HS-27A (cell line): Measurements from ENCODE around the gene ANKFN1.

Source experiments
- DNase-seq: peaks from one replicate; pipeline ENCODE4 v3.0.0-alpha.2; 2012; ENCODE audit warnings: low read depth, missing footprints

Gene ANKFN1

DNA sequence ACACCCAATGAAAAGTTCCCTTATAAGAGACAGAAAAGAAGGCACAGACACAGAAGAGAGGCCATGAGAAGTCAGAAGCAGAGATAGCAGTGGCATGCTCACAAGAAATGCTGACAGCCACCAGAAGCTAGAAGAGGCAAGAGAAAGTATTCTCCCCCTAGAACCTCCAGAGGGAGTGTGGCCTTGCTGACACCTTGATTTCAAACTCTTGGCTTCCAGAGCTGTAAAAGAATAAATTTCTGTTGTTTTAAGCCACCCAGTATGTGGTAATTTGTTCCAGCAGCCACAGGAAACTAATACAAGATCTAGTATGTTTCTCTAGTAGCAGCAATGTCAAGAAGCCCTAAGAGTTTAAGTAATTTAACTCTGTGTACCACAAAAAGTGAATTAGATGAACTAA is 353.1 kb downstream of the ANKFN1 start:
- DNase-seq: no peak

DNA sequence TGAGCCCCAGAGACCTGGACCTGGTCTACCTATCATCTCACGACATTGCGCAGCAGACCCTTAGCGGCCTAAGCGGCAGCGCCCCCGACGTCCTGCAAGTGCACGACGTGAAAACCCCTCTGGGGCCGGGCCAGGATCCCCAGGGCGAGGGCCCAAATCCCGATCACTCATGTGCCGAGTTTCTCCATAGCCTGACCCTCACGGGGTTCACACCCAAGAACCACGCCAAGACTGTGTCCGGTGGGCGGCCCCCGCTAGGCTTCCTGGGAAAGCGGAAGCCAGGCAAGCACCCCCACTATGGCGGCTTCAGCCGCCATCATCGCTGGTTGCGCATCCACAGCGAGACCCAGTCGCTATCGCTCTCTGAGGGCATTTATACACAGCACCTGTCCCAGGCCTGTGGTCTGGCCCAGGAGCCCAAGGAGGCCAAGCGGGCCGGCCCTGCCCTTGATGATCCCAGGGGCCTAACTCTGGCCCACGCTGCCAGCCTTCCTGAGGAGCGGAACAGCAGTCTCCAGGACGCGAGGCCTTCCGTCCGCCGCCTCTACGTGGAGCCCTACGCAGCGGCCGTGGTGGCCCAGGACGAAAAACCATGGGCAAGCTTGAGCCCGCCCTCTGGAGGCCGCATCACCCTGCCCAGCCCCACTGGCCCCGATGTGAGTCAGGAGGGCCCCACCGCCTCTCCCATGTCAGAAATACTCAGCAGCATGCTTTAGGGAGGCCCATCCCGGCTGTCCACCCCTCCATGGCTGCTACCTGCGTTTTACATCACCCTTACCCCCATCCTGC is 357.5 kb downstream of the ANKFN1 start:
- DNase-seq: no peak

DNA sequence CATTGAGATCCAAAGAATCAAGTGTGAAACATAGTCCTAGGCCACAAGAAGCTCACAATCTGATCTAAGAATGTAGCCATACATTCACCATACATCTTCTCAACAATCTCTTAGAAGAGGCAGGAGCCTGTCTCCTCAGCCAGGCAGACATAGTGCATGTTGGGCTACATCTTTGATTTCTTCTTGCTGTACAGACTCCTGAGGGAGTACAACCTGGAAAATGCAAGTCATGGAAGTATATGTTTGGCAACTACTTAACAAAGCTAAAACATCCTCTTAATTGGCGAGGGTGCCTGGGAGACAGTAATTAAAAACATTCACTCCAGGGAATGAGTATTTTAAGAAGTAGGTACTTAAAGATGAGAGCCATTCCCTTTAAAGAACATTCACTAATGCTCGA is 361.0 kb downstream of the ANKFN1 start:
- DNase-seq: no peak

DNA sequence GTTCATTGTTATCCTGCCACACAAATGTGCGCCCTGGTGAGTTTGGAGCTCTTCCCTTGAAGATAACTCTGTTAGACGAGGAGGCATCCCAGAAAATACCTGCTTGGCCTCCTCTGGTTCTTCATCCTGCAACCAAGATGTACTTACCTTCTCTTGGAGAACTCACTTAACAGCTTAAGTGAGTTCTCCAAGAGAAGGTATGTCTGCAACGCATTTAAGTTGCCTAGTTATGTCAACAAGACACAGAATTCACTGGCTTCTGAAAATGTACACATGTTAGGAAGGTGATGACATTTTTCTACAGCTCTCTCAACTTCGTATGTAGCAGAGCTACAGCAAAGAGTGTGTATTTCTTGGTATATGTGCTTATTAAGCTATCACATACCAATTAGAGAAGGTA is 361.6 kb downstream of the ANKFN1 start:
- DNase-seq: no peak

DNA sequence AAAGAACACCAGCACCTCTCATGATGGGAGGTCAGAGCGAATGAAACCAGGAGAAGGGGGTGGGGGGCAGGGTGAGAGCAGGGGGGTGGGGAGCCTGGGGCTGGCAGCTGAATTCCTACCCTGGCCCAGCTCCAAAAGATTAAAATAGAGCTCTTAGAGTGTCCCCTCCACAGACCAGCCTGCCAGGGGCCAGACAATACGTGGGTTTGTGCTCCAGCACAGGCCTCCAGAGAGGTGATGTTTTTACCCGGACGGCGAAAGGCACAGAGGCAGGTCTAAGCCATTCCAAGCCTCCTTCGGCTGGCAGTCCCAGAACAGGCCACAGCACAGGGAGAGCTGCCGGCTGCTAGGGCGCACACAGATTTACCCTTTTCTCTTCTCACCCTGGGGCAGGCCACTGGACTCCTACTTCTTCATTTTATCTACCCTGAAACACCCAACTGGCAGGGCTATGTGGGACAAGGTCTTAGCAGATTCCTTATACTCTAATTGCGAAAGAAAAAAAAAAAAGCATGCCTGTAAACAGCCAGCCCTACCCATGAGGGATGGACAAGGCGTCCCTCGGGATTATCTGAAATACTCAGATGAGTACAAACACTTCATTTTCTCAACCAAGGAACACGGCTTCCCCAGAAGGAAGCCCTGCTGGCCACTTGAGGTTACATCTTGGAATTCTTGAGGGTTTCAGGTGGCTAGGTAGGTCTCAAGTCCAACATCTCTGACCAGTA is 368.3 kb downstream of the ANKFN1 start:
- no peak for DNase-seq

DNA sequence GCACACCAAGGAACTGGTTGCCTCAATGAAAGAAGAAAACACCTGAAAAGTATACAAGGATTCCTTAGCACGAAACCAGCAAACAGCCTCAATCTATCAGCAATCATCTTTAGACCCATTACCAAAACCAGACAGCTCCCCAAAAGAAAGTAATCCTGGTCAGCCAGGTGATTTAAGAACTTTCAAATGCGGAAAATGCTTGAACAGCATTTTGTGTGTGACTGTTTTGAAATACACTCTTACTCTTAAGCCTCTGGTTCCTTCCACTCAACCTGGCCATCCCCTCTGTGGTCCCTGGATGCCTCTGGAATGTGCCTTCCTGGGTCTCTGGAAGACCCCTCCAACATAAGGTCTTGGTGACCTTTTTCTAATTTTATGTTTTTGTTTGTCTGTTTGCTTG is 369.8 kb downstream of the ANKFN1 start:
- no peak for DNase-seq

GRCh38 chr17:56528696-56529095 is 375.4 kb downstream of the ANKFN1 start:
- DNase-seq: no peak

GRCh38 chr17:56532926-56533325 is 379.7 kb downstream of the ANKFN1 start:
- no peak for DNase-seq

- DNase-seq: no peak
Observed at GRCh38 chr17:56536766-56537165, 383.5 kb downstream of the ANKFN1 start.

GRCh38 chr17:56540836-56541235 is 387.6 kb downstream of the ANKFN1 start:
- peak; percentile 15 for DNase-seq

GRCh38 chr17:56543280-56543679 is 390.0 kb downstream of the ANKFN1 start:
- DNase-seq: no peak

DNA sequence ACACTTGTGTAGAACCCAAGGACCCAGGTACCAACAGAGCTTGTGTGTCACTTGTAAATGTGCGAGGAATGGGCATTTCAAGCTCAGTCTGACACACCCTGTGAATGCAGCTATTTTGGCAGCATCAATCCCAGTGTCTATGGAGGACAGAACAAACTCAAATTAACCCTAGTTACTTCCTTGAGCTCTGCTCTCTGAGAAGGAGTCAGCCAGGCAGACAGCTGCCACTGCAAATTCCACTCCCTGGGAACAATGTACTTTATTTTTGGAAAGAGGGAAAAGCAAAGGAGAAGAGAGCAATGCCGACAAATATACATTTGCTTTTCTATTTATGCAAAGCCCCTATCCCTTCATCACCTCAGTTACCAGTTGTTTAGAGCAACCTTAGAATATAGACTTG is 391.8 kb downstream of the ANKFN1 start:
- no peak for DNase-seq

DNA sequence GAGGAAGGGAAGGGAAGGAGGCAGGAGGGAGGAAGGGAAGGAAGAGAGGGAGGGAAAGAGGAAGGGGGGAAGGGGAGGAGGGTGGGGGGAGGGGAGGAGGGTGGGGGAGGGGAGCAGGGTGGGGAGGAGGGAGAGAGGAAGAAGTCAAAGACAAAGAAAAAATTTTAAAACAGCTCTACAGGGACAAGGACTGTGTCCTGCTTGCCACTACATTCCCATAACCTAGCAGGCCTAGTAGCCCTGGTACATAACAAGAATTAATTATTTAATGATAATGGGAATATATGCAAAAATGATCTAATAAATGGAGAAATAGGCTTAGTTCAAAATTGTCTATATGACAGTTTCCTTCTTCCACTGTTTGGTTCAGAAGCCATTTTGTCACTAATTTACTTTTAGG is 392.7 kb downstream of the ANKFN1 start:
- DNase-seq: no peak

DNA sequence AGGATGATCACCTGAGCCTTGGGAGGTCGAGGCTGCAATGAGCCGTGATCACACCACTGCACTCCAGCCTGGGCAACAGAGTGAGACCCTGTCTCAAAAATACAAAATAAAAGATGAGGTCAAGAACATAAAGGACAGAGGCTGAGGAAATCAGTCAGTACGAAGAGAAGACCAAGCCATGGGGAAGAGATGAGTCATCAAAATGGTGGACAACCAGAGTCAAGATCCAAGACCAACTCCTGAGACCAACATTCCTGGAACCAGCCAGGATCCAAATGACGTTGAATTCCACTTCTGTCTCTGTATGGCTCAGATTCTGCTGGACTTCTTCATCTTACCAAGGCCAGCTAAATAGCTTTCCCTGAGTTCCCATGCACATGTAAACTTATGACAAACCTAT is 395.4 kb downstream of the ANKFN1 start:
- DNase-seq: no peak

DNA sequence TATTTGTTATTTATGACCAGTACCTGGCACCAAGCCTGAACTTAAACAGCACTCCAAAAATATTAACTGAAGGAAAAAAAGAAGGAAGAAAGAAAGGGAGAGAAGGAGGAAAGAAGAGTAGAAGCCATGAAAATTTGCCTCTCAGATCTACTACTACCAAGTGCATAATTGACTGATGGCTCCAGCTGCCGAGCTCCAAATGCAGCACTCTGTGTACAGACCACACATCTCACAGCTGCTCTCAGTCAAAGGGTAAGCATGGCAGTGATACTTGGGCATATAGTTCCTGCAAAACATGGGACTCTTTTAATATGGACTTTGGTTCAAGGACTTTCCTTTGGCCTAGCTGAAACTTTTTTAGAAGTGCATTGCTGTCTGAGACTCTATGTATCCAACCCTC is 396.2 kb downstream of the ANKFN1 start:
- no peak for DNase-seq

DNA sequence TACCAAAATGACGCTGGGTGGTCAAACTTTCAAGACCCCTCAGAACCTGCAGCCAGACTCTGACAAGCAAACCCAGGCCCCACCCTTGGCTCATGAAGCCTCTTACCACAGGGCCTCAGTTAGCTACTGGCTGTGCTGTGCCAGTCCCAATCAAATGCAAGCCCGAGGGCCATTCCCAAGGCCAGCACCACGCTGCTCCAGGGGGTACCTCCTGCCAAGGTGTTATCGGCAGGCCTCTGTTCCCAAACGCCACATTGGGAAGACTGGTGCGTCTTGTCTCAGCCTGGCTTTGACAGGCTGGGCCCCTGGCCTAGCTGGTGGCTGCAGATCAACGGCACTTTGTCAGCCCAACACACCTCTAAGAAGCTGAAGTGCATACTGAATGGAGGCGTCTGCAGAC is 404.4 kb downstream of the ANKFN1 start:
- no peak for DNase-seq

- DNase-seq: no peak
Observed at GRCh38 chr17:56558088-56558487, 404.8 kb downstream of the ANKFN1 start.
